HL-60/S4 (cell line): ENCODE measurements around the gene FGF14.

Experiments used
- in situ Hi-C: fragments of 300-500 bp; cut with MboI; formaldehyde crosslinking; loops from 2 replicates; pipeline ENCODE4 v1.14.3; 2022; ENCODE audit warnings: low sequenced_read_pairs

Gene FGF14

GRCh38 chr13:101828119-101828518 lies 573.7 kb downstream of the FGF14 start:
- in situ Hi-C loops = no loop called here

DNA sequence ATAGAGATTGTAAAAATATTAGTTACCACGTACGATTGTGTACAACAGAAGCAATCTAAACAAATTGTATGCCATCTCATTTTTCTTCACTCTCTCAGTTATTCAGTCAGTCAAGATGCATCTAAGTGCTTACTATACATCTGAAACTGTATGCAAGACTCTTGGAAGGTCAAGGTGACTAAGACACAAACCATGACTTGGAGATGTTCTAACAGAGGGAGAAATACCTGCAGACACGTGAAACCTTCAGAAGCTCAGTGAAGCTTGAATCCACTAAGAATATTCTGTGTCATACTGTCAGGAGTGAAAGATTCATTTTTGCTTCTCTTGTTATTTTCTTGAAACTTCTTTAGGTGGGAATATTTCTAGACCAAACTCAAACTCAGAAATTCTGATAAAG lies 584.0 kb downstream of the FGF14 start:
- in situ Hi-C loops = no loop called here

GRCh38 chr13:101811881-101812280 lies 590.0 kb downstream of the FGF14 start:
- in situ Hi-C loops = no loop called here

DNA sequence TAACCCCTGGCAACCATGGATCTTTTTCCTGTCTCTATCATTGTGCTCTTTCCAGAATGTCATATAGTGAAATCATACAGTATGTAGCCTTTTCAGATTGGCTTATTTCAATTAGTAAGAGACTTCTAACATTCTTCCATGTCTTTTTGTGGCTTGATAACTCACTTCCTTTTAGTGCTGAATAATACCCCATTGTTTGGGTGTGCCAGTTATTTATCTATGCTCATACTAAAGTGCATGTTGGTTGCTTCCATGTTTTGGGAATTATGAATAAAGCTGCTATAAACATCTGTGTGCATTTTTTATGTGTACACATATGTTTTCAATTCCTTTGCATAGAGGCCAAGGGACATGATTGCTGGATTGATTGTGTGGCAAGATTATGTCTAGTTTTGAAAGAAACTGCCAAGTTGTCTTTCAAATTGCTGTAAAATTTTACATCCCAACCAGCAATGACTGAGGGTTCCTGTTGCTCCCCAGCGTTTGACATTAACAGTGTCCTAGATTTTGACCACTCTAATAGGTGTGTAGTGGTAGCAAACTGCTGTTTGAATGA lies 590.5 kb downstream of the FGF14 start:
- in situ Hi-C loops = no loop called here

DNA sequence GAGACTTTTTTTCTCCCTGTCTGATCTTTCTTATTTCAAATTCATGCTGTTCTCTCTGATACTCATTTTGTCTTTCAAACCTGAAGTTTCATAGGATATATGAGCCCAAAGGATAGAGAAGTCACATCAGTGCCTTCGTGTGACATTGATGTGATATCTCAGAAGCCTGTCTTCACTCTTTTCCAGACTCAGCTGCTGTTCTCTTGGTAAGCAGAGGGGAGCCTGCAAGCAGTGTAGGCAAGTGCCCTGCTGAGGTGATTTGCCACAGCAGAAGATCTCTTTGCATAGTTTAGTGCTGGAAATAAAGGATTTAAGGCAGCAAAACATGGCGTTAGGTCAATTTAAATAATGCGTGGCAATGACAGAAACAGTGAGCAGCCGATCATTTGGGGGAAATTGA lies 602.7 kb downstream of the FGF14 start:
- in situ Hi-C loops = no loop called here

GRCh38 chr13:101798437-101798836 lies 603.4 kb downstream of the FGF14 start:
- in situ Hi-C loops = no loop called here

GRCh38 chr13:101795460-101795859 lies 606.4 kb downstream of the FGF14 start:
- in situ Hi-C loops = no loop called here

DNA sequence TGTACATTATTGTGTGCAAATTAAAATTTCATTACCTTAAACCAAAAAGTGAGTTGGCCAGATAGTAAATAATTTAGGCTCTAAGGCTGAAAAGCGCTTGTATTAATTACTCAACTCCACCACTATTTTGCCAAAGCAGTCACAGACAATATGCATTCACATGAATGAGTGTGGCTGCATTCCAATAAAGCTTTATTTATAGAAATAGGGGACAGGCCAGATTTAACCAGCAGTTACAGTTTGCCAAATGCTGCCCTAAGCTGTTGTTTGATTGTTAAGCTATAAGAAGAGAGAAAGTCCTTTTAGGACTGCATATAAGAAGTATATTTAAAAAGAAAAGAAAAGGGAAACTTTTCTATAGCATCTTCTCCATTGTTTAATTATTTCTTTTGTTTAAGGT lies 606.8 kb downstream of the FGF14 start:
- in situ Hi-C loops = no loop called here

GRCh38 chr13:101792189-101792588 lies 609.7 kb downstream of the FGF14 start:
- in situ Hi-C loops = no loop called here

DNA sequence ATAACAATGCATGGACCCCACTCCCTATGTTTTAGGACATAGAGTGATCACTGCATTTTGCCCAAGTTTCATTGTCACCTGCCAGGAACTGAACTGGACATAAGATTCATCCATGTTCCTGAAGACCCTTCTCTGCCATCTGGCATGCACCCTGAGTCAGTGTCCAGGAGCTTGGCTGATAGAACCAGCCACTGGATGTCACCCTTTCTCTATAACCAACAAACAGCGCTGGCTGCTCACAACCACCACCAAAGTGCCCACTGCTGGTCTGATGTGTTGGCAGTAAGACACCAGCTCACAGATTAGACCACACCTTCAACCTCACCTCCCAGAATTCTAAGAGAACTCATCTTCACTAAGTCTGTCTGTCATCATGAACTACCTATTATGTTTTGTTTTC lies 616.0 kb downstream of the FGF14 start:
- in situ Hi-C loops = no loop called here

GRCh38 chr13:101784313-101784712 lies 617.5 kb downstream of the FGF14 start:
- in situ Hi-C loops = no loop called here

- in situ Hi-C loops = no loop called here
These were observed 618.3 kb downstream of the FGF14 start for GRCh38 chr13:101783554-101783953.

GRCh38 chr13:101780211-101780610 lies 621.6 kb downstream of the FGF14 start:
- in situ Hi-C loops = no loop called here

DNA sequence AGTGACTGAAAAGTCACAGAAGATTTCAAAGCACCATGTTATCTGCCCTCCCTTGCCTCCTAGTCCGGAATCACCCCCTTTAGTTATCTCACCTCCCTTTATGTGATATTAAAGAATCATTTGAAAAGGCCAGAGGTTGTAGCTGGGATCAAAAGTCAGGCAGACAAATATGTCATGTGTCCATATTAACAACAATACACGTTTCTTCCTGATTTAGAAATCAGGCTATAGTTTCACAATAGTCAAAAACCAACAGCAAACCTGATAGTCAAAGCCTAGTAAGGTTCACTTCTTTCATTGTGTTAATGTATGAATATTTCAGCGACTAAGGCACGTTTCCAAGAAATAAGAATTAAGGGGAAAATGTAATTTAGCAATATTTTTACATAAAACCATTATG lies 622.7 kb downstream of the FGF14 start:
- in situ Hi-C loops = no loop called here

DNA sequence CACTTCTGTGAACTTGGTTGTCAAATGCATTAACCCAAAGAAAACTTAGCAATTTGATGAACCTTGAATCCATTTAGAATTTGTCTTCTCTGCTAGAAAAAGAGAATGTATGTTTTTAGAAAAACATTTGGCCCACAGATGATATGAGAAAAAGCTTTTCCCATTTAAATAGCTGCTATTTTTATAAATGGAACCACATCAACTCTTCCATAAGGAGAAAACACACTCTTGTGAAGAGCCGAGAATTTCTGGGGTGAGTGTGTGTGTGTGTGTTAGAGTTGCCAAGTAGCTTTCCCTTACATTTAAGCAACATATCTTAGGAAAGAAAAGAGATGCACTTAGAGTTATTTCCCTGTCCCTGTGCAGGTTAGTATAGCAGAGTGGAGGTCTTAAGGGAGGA lies 626.6 kb downstream of the FGF14 start:
- in situ Hi-C loops = no loop called here

GRCh38 chr13:101774393-101774792 lies 627.5 kb downstream of the FGF14 start:
- in situ Hi-C loops = no loop called here

DNA sequence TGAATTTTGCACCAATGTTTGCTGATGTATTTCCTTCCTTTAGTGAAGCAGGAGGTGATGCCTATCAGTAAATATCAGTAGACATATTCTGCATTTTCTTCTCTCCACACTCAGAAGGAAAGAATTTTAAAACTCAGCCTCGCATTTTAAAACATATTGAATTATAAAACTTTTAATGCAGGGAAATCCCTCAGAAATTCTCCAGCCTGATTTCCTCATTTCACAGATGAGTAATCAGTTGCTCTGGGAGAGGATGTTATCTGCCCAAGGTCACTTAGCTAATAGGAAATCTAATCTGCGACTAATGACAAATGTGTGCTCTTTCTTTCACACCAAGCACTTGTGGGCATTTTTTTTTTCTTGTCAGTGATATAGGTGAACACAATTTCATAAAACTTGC lies 628.8 kb downstream of the FGF14 start:
- in situ Hi-C loops = no loop called here

DNA sequence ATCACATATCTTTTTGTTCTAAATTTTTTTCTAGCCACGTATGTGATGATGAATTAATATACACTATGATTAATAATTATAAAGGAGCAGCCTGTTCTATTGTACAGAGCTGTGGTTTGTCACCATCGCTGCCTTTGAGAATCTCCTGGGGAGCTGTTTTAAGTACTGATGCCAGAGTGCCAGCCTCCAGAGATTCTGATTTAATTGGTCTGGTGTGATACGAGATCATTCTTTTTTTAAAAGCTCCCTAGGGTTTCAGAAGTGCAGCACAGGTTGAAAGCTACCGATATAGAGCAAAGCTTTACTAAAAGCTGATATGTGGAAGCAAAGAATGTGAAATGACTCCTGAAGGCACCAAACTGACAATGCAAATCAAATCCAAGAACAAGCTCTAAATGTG lies 634.7 kb downstream of the FGF14 start:
- in situ Hi-C loops = no loop called here

DNA sequence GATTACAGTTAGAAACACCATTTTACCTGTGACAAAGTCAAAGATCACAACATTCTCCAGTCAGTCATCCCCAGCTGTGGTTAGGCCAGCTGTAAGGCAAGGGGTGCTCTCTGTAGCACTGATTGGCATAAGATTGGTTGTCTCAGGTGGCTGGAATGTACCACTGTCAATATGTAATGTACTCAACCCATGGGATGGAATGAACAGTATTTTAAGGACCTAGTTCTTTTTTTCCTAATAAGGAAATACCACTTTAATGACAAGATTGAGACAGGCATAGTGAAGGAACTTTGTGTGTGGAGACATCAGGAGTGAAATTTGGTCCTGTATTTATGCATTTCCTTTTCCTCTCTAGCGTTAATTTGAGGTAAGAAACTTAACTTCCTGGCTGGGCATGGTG lies 638.7 kb downstream of the FGF14 start:
- in situ Hi-C loops = no loop called here

- in situ Hi-C loops = no loop called here
These were observed 644.3 kb downstream of the FGF14 start for GRCh38 chr13:101757446-101758039.

- in situ Hi-C loops = no loop called here
These were observed 646.5 kb downstream of the FGF14 start for GRCh38 chr13:101755228-101755887.

- in situ Hi-C loops = no loop called here
These were observed 649.4 kb downstream of the FGF14 start for GRCh38 chr13:101752432-101752831.

- in situ Hi-C loops = no loop called here
These were observed 650.4 kb downstream of the FGF14 start for GRCh38 chr13:101751488-101751887.
